Cardiac fibroblast (primary cell): Measurements from ENCODE around the gene TMEM239.

Experiments used
- DNase-seq, 2 donors: peaks; one replicate each; pipeline versions ENCODE4 v3.0.0 to v3.0.0-alpha.2; 2010; ENCODE audit warnings: low read depth in 2 of 2
- H3K4me3 ChIP-seq, 2 donors: replicated peaks in 1 of 2; 1 replicate in 1 of 2; 2 replicates in 1 of 2; pipeline ENCODE4 v1.5.1; 2011; ENCODE audit warnings: low read depth in 2 of 2, low read length in 2 of 2, mild to moderate bottlenecking in 2 of 2, moderate library complexity in 1 of 2
- TF ChIP-seq, protein P1 (sequence below): IDR thresholded peaks from one replicate; pipeline ENCODE4 v1.5.1; 2011; ENCODE audit warnings: low read depth, mild to moderate bottlenecking, low read length, inconsistent platforms

The TMEM239 gene

DNA sequence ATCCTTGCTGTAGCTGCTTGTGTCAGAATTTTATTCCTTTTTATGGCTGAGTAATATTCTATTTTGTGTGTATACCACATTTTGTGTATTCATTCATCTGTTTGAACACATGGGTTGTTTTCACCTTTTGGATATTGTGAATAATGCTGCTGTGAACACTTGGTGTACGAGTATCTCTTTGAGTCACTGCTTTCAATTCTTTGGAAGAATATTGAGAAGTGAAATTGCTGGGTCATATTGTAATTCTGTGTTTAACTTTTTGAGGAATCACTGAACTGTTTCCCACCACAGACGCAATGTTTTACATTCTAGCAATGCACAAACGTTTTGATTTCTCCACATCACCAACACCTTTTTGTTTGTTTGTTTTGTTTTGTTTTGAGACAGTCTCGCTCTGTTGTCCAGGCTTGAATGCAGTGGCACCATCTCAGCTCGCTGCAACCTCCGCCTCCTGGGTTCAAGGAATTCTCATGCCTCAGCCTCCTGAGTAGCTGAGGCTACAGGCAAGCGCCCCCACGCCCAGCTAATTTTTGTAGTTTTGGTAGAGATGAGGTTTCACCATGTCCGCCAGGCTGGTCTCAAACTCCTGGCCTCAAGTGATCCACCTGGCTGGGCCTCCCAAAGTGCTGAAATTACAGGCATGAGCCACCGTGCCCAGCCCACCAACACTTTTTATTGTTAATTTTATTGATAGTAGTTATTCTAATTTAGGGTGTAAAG, 37.4 kb upstream of the TMEM239 start:
- H3K4me3 ChIP-seq: no peak overlapping the region
- DNase-seq: no peak
- TF ChIP-seq, protein P1, sequence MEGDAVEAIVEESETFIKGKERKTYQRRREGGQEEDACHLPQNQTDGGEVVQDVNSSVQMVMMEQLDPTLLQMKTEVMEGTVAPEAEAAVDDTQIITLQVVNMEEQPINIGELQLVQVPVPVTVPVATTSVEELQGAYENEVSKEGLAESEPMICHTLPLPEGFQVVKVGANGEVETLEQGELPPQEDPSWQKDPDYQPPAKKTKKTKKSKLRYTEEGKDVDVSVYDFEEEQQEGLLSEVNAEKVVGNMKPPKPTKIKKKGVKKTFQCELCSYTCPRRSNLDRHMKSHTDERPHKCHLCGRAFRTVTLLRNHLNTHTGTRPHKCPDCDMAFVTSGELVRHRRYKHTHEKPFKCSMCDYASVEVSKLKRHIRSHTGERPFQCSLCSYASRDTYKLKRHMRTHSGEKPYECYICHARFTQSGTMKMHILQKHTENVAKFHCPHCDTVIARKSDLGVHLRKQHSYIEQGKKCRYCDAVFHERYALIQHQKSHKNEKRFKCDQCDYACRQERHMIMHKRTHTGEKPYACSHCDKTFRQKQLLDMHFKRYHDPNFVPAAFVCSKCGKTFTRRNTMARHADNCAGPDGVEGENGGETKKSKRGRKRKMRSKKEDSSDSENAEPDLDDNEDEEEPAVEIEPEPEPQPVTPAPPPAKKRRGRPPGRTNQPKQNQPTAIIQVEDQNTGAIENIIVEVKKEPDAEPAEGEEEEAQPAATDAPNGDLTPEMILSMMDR: no peak

DNA sequence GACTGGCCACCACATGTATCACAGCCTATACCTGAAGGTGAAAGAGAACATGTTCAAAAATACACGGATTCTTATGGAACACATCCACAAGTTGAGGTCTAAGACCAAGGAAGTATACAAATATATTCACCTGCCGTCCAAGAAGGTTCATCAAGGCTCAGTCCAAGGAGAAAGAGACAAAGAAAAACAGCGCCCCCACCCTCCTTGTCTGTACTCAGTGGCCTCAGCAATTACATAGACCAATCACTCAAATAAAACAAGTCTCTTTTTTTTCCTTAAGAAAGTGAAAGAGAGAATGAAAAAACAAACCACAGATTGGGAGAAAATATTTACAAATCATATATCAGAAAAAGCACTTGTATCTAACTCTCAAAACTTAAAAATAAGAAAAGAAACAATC, 35.2 kb upstream of the TMEM239 start:
- TF ChIP-seq, protein P1: no peak

DNA sequence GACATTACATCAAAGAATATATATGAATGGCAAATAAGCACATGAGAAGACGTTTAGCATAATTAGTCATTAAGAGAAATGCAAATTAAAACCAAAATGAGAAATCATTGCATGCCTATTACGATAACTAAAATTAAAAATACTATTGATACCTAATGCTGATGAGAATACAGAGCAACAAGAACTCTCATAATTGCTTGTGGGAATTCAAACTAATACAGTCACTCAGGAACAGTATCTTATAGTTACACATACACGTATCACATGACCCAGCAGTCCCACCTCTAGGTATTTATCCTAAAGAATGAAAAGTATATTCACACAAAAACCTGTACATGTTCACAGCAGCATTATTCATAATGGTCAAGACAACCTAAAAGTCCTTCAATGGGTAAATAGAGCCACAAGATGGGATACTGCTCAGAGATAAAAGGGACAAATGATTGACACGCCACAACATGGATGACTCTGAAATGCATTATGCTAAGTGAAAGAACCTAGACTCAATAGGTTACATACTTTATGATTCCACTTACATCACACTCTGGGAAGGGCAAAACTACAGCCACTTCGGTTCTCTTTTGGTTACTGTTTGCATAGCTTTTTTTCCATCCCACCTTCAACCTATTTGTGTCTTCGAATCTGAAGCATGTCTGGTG, 32.1 kb upstream of the TMEM239 start:
- DNase-seq: no peak
- no peak overlapping the region for H3K4me3 ChIP-seq
- TF ChIP-seq, protein P1: no peak

More for the DNA sequence above, 35.2 kb upstream of the TMEM239 start:
- H3K4me3 ChIP-seq: no peak overlapping the region
- no peak for DNase-seq

DNA sequence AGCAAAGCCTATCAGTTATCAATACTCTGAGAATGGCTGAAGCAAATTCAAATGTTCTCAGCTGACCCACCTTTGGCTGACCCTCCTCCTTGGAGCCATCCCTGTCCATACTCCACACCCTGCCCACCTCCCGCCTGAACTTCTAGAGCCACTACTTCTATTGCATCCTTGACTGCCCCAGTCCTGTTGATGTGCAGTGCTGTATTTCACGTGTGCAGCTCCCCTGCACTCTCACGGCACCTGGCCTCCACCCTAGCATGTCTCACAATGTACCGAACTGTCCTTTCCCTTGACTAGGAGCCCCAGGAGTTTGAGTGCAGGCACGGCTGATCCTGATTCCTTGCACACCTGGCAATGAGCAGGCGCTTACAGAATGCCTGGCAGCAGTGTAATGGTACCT, 22.7 kb upstream of the TMEM239 start:
- TF ChIP-seq, protein P1: no peak
- no peak overlapping the region for H3K4me3 ChIP-seq
- no peak for DNase-seq

DNA sequence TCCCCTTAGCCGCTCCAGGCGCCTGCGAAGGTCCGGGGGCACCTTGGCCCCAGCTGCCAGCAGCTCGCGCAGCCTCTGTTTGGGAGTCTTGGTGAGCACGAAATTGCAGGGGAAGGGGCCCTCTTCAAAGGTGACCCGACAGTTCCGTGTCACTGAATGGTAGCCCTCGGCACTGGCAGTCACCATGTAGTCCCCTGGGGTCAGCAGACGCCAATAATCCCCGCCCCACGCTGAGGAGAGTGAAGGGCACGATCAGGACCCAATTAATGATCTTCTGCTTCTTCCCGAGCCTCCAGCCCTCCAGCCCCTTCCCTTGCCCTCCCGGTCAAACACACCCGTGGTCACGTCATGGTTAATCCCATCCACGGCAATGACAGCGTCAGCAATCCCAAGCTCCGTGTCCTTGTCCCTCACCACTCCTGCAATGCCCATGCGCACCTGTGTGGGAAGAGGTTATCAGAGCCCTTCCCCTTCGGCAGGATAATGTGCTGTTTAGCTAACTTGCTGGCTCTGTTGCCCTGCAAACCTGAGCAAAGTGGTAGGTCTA, 21.9 kb upstream of the TMEM239 start:
- TF ChIP-seq, protein P1: no peak
- no peak overlapping the region for H3K4me3 ChIP-seq
- no peak for DNase-seq

DNA sequence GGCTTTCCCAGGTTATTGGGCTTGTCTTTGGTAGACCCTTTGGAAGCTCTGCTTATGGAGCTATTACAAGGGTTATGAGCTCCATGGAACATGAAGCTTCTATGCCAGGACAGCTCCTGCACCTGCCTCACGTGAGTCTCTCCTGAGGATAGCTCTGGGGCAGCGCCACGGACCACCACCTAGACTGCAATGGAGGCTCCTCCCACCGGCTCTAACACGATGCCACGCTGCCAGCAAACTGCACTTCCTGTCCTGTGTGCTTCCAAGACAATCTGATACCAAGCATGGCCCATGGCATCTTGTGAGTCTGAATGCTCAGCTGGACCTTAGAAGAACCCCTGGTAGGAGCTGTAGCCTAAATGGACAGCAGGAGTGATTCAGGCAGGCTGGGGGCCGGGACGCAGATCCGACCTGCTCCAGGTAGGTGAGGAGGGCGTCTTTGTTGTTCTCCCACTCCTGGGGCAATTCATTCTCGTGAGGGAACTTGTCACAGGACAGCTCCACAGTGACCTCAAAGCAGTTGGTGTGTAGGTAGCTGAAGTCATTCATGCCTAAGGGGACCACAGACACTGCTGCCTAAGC, 21.2 kb upstream of the TMEM239 start:
- DNase-seq: no peak
- H3K4me3 ChIP-seq: no peak overlapping the region
- TF ChIP-seq, protein P1: no peak
